IMR-90 (cell line): ENCODE data around the gene CCSER1. TPM values are rescaled to one million over a fixed set of nuclear protein-coding genes. Genes with fewer than 3 reads are reported as not detected.

Experiments used
- ATAC-seq: fragments of 200-7000 bp; cut with Tn5 transposase; 2 replicates; pipeline ENCODE4 v1.9.1; 2020; ENCODE audit warnings: low read depth, mild to moderate bottlenecking, moderate library complexity
- BruUV-seq: library from RNA; stranded (reverse); fragments of 400-500 nt; replicated peaks from 2 replicates; lab custom pipeline; 2021; lab: Mats Ljungman, UMichigan
- CTCF ChIA-PET: fragments of 300-600 bp; formaldehyde crosslinking; extraction: SDS; loops from one replicate; lab custom pipeline; 2021; ENCODE audit warnings: antibody characterized with exemption; lab: Yijun Ruan, JAX
- POLR2A ChIA-PET: fragments of 300-600 bp; sonication (Branson Sonifier 250); formaldehyde crosslinking; loops from one replicate; lab custom pipeline; 2022; ENCODE audit warnings: antibody characterized with exemption; ENCODE audit not compliant: unreplicated experiment; lab: Charles Lee
- DNase-seq: peaks from one replicate; pipeline ENCODE4 v3.0.0; 2013
- H2AFZ ChIP-seq: replicated peaks from 2 replicates; pipeline ENCODE3; 2013; ENCODE audit warnings: low read length, mild to moderate bottlenecking; ENCODE audit not compliant: poor library complexity
- H2AK5ac ChIP-seq: 2 replicates; pipeline ENCODE4 v1.6.1; 2013; ENCODE audit warnings: low read depth, low read length, inconsistent platforms
- H2AK9ac ChIP-seq: replicated peaks from 2 replicates; pipeline ENCODE3; 2013; ENCODE audit warnings: mild to moderate bottlenecking, low read depth, low read length, moderate library complexity; ENCODE audit not compliant: poor library complexity
- H2BK120ac ChIP-seq: 2 replicates; pipeline ENCODE4 v1.6.1; 2013; ENCODE audit warnings: low read depth, low read length, inconsistent platforms
- H2BK15ac ChIP-seq: 3 replicates; pipeline ENCODE4 v1.6.1; 2013; ENCODE audit warnings: low read depth, low read length, inconsistent platforms
- H2BK20ac ChIP-seq: 2 replicates; pipeline ENCODE4 v1.6.1; 2013; ENCODE audit warnings: low read depth, mild to moderate bottlenecking, inconsistent platforms, low read length, moderate library complexity
- H2BK5ac ChIP-seq: 2 replicates; pipeline ENCODE4 v1.6.1; 2013; ENCODE audit warnings: mild to moderate bottlenecking, low read depth, low read length, inconsistent platforms; ENCODE audit not compliant: poor library complexity, severe bottlenecking
- H3K14ac ChIP-seq: replicated peaks from 2 replicates; pipeline ENCODE4 v1.6.1; 2013; ENCODE audit warnings: low read depth, low read length, inconsistent platforms
- H3K18ac ChIP-seq: 2 replicates; pipeline ENCODE4 v1.6.1; 2013; ENCODE audit warnings: low read depth, low read length, control low read depth
- H3K23ac ChIP-seq: 2 replicates; pipeline ENCODE4 v1.6.1; 2013; ENCODE audit warnings: low read depth, low read length, inconsistent platforms
- H3K27ac ChIP-seq: 2 replicates; pipeline ENCODE4 v1.5.1; 2013; ENCODE audit warnings: mild to moderate bottlenecking, control low read depth, low read length; ENCODE audit not compliant: insufficient read depth
- H3K27me3 ChIP-seq: 2 replicates; pipeline ENCODE4 v1.6.1; 2013; ENCODE audit warnings: low read length; ENCODE audit not compliant: control insufficient read depth, insufficient read depth
- H3K36me3 ChIP-seq: 2 replicates; pipeline ENCODE4 v1.6.1; 2013; ENCODE audit warnings: low read length, mixed read lengths; ENCODE audit not compliant: control insufficient read depth, insufficient read depth
- H3K4ac ChIP-seq: 2 replicates; pipeline ENCODE4 v1.6.1; 2013; ENCODE audit warnings: low read depth, low read length, inconsistent platforms
- H3K4me1 ChIP-seq: 2 replicates; pipeline ENCODE4 v1.6.1; 2013; ENCODE audit warnings: low read length, mixed read lengths; ENCODE audit not compliant: control insufficient read depth, insufficient read depth
- H3K4me2 ChIP-seq: 2 replicates; pipeline ENCODE4 v1.6.1; 2013; ENCODE audit warnings: low read depth, mild to moderate bottlenecking, control low read depth, low read length, moderate library complexity
- H3K4me3 ChIP-seq: 2 replicates; pipeline ENCODE4 v1.5.1; 2013; ENCODE audit warnings: low read depth, mild to moderate bottlenecking, control low read depth, low read length, moderate library complexity; ENCODE audit not compliant: insufficient read depth
- H3K56ac ChIP-seq: 2 replicates; pipeline ENCODE4 v1.6.1; 2013; ENCODE audit warnings: low read length, inconsistent platforms; ENCODE audit not compliant: insufficient read depth; ENCODE audit errors: extremely low read depth
- H3K79me1 ChIP-seq, 2 experiments: 2 replicates each; pipeline ENCODE4 v1.6.1; 2013; ENCODE audit warnings: low read length in 2 of 2, inconsistent platforms in 1 of 2, low read depth in 1 of 2
- H3K9ac ChIP-seq: 2 replicates; pipeline ENCODE4 v1.6.1; 2013; ENCODE audit warnings: low read depth, low read length, control low read depth
- H3K9me1 ChIP-seq: 2 replicates; pipeline ENCODE4 v1.6.1; 2013; ENCODE audit warnings: low read length, inconsistent platforms; ENCODE audit not compliant: insufficient read depth
- H3K9me3 ChIP-seq: 2 replicates; pipeline ENCODE4 v1.6.1; 2013; ENCODE audit warnings: low read length; ENCODE audit not compliant: control insufficient read depth, insufficient read depth
- H4K20me1 ChIP-seq: 2 replicates; pipeline ENCODE4 v1.6.1; 2013; ENCODE audit warnings: low read length, inconsistent platforms; ENCODE audit not compliant: insufficient read depth
- H4K5ac ChIP-seq: 2 replicates; pipeline ENCODE4 v1.6.1; 2013; ENCODE audit warnings: mild to moderate bottlenecking, low read depth, low read length, control low read depth
- H4K8ac ChIP-seq, 2 experiments: 2 replicates each; pipeline ENCODE4 v1.6.1; 2013; ENCODE audit warnings: low read depth in 2 of 2, low read length in 2 of 2, control low read depth in 1 of 2, inconsistent platforms in 1 of 2
- H4K91ac ChIP-seq: 2 replicates; pipeline ENCODE4 v1.6.1; 2013; ENCODE audit warnings: low read depth, low read length, inconsistent platforms; ENCODE audit not compliant: insufficient read depth
- CEBPB ChIP-seq: IDR thresholded peaks from 2 replicates; pipeline ENCODE4 v1.6.1; 2012; ENCODE audit warnings: low read depth, low read length, improper control_type of control experiment
- FOS ChIP-seq: fragments of 150-350 bp; IDR thresholded peaks from 2 replicates; pipeline ENCODE4 v1.6.1; 2016; ENCODE audit warnings: low read depth, low read length
- MAFK ChIP-seq: IDR thresholded peaks from 2 replicates; pipeline ENCODE4 v1.6.1; 2012; ENCODE audit warnings: low read depth, low read length, improper control_type of control experiment
- MAZ ChIP-seq: IDR thresholded peaks from 2 replicates; pipeline ENCODE4 v1.6.1; 2012; ENCODE audit warnings: low read depth, mild to moderate bottlenecking, low read length, improper control_type of control experiment, moderate library complexity, borderline replicate concordance
- MXI1 ChIP-seq: IDR thresholded peaks from 2 replicates; pipeline ENCODE4 v1.6.1; 2012; ENCODE audit warnings: low read depth, mild to moderate bottlenecking, low read length, moderate library complexity, borderline replicate concordance
- RFX5 ChIP-seq: IDR thresholded peaks from 2 replicates; pipeline ENCODE4 v1.8.0; 2012; ENCODE audit warnings: low read depth, mild to moderate bottlenecking, low read length, moderate library complexity
- WGBS, 2 experiments: methylation state at CpG; one replicate each; pipeline versions ENCODE4 v1.1.5 to v1.1.7; 2013; ENCODE audit warnings: missing lambda C conversion rate in 2 of 2; ENCODE audit not compliant: insufficient read length in 1 of 2; ENCODE audit errors: extremely low coverage in 2 of 2; 5-methylcytosine and 5-hydroxymethylcytosine counted together
- dilution Hi-C: fragments of 300-500 bp; cut with HindIII; formaldehyde crosslinking; loops from one replicate; pipeline ENCODE4 v1.14.3; 2018; ENCODE audit warnings: low sequenced_read_pairs; ENCODE audit not compliant: unreplicated experiment
- in situ Hi-C: fragments of 300-500 bp; cut with MboI; formaldehyde crosslinking; loops from 3 replicates; pipeline ENCODE4 v1.14.3; 2019; ENCODE audit warnings: low sequenced_read_pairs, inconsistent platforms, mixed read lengths
- intact Hi-C: fragments of 100-400 bp; cut with micrococcal nuclease; formaldehyde crosslinking; loops from 2 replicates; pipeline ENCODE4 v1.10.0; 2022
- polyA plus RNA-seq, 3 experiments: library from polyadenylated mRNA; depleted of rRNA; stranded (reverse); fragments of >200 nt; gene quantifications; 2 replicates each; pipeline ENCODE4 v1.2.3, GENCODE V29; 2012; ENCODE audit warnings: low replicate concordance in 1 of 3
- total RNA-seq: library from RNA; depleted of rRNA; stranded (reverse); fragments of >200 nt; gene quantifications from 2 replicates; pipeline ENCODE4 v1.2.3, GENCODE V29; 2012
- TF ChIP-seq, protein P1 (sequence below): conservative IDR thresholded peaks from 2 replicates; pipeline ENCODE4 v1.5.1; 2012; ENCODE audit warnings: mild to moderate bottlenecking, low read depth, low read length, improper control_type of control experiment
- TF ChIP-seq, protein P2 (sequence below): fragments of 150-350 bp; IDR thresholded peaks from 2 replicates; pipeline ENCODE4 v1.6.1; 2016; ENCODE audit warnings: low read depth, mild to moderate bottlenecking, low read length, moderate library complexity, borderline replicate concordance

CCSER1 gene
- total and polyA plus RNA-seq, 2 of the 4 experiments (the other 2 are of a cell fraction), result not detected

DNA sequence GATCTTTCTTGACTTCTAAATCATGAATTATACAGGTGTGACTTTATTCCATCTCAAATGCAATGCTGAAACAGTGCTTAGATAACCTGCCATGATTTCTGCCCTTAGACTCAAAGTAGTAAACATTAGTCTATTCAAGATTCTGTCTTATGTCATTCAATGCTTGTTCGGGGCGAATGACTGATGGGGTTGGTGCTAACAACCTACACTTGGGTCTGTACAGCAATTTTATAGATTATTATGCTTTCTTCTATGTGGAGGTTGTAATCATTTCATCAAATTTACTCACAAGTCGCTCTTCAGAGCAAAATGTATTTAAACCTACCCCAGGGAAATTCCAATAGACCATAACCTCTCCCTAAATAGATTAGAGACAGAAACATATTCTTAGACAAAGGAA, 1155.0 kb downstream of the CCSER1 start:
- BruUV-seq, result no TSS peak
- H3K4me3 ChIP-seq, result no peak overlapping the region
- no peak overlapping the region for H2BK120ac ChIP-seq
- H3K9ac ChIP-seq, result no peak overlapping the region
- no peaks in the 10 kb centered on the region for H3K27me3 ChIP-seq
- POLR2A ChIA-PET, result no interaction called here
- in situ Hi-C loops, result no loop called here
- H4K91ac ChIP-seq, result no peak overlapping the region
- H3K27ac ChIP-seq, result no peak overlapping the region
- no peak overlapping the region for H4K5ac ChIP-seq
- ATAC-seq (no peak), DNase-seq (no peak)
- no peak overlapping the region for H3K4ac ChIP-seq
- CTCF ChIA-PET, result no interaction called here
- H3K9me3 ChIP-seq, result peaks cover 8% of the 10 kb centered on the region; the same call in 1 of the 2 replicates
- no peak overlapping the region for H3K4me2 ChIP-seq
- no peaks in the 10 kb centered on the region for H3K36me3 ChIP-seq
- no peak overlapping the region for H2BK15ac ChIP-seq
- no peak overlapping the region for H2BK20ac ChIP-seq
- no peak overlapping the region for H2BK5ac ChIP-seq
- intact Hi-C loops, result no loop called here
- no peak overlapping the region for H2AK9ac ChIP-seq
- no peak overlapping the region for H2AFZ ChIP-seq
- dilution Hi-C loops, result no loop called here
- H3K14ac ChIP-seq, result no peak overlapping the region
- no peaks in the 10 kb centered on the region for H4K20me1 ChIP-seq
- H2AK5ac ChIP-seq, result no peak overlapping the region
- no peak overlapping the region for H4K8ac ChIP-seq
- WGBS, 2 experiments, result no CpG with 5 or more reads among the region's 3 CpGs
- H3K4me1 ChIP-seq, result no peaks in the 10 kb centered on the region
- no peaks in the 10 kb centered on the region for H3K9me1 ChIP-seq
- no peak overlapping the region for H3K18ac ChIP-seq
- TF ChIP-seq RFX5 (no peak), MAFK (no peak), FOS (no peak), MXI1 (no peak), CEBPB (no peak), MAZ (no peak)
- TF ChIP-seq, protein P1, sequence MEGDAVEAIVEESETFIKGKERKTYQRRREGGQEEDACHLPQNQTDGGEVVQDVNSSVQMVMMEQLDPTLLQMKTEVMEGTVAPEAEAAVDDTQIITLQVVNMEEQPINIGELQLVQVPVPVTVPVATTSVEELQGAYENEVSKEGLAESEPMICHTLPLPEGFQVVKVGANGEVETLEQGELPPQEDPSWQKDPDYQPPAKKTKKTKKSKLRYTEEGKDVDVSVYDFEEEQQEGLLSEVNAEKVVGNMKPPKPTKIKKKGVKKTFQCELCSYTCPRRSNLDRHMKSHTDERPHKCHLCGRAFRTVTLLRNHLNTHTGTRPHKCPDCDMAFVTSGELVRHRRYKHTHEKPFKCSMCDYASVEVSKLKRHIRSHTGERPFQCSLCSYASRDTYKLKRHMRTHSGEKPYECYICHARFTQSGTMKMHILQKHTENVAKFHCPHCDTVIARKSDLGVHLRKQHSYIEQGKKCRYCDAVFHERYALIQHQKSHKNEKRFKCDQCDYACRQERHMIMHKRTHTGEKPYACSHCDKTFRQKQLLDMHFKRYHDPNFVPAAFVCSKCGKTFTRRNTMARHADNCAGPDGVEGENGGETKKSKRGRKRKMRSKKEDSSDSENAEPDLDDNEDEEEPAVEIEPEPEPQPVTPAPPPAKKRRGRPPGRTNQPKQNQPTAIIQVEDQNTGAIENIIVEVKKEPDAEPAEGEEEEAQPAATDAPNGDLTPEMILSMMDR, result no peak
- TF ChIP-seq, protein P2, sequence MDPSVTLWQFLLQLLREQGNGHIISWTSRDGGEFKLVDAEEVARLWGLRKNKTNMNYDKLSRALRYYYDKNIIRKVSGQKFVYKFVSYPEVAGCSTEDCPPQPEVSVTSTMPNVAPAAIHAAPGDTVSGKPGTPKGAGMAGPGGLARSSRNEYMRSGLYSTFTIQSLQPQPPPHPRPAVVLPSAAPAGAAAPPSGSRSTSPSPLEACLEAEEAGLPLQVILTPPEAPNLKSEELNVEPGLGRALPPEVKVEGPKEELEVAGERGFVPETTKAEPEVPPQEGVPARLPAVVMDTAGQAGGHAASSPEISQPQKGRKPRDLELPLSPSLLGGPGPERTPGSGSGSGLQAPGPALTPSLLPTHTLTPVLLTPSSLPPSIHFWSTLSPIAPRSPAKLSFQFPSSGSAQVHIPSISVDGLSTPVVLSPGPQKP, result no peak
- no peaks in the 10 kb centered on the region for H3K79me1 ChIP-seq
- no peak overlapping the region for H3K56ac ChIP-seq
- no peak overlapping the region for H3K23ac ChIP-seq
